Measurements from ENCODE around the gene CSTF3.

Gene CSTF3

DNA sequence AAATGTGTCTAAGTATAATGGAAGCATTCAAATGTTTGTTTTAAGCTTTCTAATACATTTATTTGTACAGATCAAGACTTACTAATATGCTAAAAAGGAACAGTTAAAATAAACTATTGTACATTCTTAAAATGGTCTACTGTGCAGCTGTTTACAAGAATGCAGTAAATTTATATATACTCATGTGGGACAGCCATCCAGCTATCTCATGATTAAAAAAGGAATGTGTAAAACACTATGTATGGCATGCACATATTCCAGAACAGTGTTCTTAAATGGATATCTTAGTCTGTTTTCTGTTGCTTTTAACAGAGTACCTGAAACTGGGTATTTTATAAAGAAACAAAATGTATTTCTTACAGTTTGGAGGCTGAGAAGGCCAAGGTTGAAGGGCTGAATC, 30.2 kb upstream of the CSTF3 start:
- H3K27ac ChIP-seq, result no peak overlapping the region
- no peak for TF ChIP-seq ZFX (IDR thresholded peaks at IDR 0.05)
- TF ChIP-seq, protein P1, sequence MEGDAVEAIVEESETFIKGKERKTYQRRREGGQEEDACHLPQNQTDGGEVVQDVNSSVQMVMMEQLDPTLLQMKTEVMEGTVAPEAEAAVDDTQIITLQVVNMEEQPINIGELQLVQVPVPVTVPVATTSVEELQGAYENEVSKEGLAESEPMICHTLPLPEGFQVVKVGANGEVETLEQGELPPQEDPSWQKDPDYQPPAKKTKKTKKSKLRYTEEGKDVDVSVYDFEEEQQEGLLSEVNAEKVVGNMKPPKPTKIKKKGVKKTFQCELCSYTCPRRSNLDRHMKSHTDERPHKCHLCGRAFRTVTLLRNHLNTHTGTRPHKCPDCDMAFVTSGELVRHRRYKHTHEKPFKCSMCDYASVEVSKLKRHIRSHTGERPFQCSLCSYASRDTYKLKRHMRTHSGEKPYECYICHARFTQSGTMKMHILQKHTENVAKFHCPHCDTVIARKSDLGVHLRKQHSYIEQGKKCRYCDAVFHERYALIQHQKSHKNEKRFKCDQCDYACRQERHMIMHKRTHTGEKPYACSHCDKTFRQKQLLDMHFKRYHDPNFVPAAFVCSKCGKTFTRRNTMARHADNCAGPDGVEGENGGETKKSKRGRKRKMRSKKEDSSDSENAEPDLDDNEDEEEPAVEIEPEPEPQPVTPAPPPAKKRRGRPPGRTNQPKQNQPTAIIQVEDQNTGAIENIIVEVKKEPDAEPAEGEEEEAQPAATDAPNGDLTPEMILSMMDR (conservative IDR thresholded peaks at IDR 0.05), result no peak

DNA sequence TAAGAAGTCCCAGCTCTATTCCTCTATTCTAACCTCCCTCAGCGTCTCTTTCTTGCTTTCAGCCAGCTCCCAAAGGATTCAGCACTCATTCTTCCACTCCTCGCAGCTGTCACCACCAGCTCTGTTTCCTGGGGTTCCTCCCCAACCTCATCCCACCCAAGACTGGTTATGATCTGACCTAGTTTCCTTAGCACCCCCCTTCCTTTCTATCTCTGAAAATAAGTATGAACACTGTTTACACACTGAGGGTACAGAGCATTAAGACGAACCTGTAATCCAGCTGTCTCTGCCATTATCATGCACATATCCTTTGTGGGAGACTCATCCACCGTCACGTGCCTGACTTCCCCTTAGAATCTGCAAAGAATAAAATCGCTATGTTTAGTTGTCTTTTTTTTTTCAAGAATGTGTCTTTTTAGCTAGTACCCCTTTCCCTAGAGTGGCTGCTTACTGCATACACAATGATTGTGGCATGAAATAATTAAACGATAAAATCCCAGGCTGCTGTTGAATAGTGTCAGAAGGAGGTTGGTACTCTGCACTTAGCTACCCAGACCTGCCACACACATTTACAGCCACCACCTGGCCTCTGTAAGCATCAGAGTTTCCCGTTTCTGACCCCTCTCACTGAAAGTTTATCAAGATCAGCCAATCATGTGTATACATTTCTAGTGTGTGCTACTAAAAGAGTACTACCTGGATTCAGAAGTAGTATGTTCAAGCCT, 26.9 kb upstream of the CSTF3 start:
- H3K27ac ChIP-seq, result no peak overlapping the region
- no peak for TF ChIP-seq ZFX (IDR thresholded peaks at IDR 0.05)
- TF ChIP-seq, protein P1 (conservative IDR thresholded peaks at IDR 0.05), result no peak

DNA sequence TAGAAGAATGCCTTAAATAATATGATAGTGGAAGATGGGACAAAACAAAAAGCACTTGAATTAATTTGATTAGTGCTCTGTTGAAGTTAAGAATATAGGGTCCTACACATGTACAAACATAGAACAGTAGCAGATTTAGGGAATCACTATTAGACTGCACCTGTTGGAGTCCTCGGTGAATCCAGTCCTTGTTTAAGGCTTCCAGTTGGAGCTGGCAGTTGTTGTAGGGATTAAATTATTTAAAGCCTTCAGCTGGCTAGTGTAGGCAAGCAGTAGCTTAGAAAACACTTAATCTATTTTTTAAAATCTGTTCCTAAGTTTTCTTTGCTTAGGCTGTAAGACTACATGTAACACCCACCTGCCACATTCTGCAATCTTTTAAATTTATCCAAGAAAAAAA, 24.5 kb upstream of the CSTF3 start:
- H3K27ac ChIP-seq, result no peak overlapping the region
- TF ChIP-seq ZFX (IDR thresholded peaks at IDR 0.05), result no peak
- TF ChIP-seq, protein P1 (conservative IDR thresholded peaks at IDR 0.05), result no peak

DNA sequence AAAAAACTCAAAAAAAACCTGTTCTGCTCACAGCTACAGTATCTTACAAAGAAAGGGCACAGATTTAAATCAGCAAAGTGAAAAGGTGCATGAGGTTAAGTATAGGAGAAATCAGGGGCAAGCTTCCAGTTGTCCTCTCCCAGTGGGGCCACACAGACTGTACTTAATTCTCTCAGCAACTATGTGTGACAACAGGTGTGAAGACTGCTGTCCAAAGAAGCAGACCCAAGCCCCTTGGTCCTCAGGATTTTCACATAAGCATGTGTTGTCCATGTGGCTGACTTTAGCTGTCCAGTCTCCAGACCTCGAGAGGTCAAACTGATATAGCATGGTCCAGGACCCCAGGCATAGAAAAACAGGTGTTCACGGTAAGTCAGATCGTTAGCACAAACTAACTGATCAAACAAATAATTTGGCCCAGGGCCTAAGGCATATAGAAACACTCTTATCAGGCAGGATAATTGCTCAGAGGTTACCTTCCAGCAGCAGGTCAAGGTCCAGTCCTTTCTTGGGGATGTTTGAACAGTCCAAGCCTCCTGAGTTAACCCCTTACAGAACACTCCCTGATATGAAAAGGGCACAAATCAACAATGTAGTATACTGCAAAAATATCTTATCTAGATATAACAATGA, 21.1 kb upstream of the CSTF3 start:
- TF ChIP-seq ZFX (IDR thresholded peaks at IDR 0.05), result no peak
- TF ChIP-seq, protein P1 (conservative IDR thresholded peaks at IDR 0.05), result no peak
- no peak overlapping the region for H3K27ac ChIP-seq

- TF ChIP-seq, protein P1 (conservative IDR thresholded peaks at IDR 0.05), result no peak
- TF ChIP-seq ZFX (IDR thresholded peaks at IDR 0.05), result no peak
Observed at GRCh38 chr11:33179348-33179803, 18.1 kb upstream of the CSTF3 start.

DNA sequence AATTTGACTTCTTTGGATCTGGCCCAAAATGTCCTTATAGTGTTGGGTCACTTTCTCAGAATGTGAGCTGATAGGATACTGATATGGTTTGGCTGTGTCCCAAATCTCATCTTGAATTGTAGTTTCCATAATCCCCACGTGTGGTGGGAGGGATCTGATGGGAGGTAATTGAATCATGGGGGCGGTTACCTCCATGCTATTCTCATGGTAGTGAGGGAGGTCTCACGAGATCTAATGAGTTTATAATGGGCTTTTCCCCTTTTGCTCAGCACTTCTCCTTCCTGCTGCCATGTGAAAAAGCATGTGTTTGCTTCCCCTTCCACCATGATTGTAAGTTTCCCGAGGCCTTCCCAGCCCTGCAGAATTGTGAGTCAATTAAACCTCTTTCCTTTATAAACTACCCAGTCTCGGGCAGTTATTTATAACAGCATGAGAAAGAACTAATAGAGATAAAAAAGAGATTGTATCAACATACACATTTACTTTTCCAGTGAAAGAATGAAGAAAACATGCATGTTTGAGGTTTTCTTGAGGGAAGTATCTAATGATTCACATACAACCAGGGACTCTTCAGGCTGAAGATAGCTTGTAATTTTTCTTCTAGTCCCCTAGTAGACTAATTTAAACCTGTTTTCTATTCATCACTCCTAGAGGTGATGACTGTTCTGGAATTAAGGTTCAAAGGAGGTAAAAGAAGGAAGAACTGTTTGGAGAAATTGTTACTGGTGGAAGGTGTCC, 17.3 kb upstream of the CSTF3 start:
- H3K27ac ChIP-seq, result no peak overlapping the region
- TF ChIP-seq, protein P1 (conservative IDR thresholded peaks at IDR 0.05), result no peak
- no peak for TF ChIP-seq ZFX (IDR thresholded peaks at IDR 0.05)

More at GRCh38 chr11:33179348-33179803, 18.1 kb upstream of the CSTF3 start:
- H3K27ac ChIP-seq, result no peak overlapping the region

All from C4-2B (cell line).